ENCODE data around the gene CERS5. TPM values are rescaled to one million over a fixed set of nuclear protein-coding genes. Genes with fewer than 3 reads are reported as not detected.
"Not testable (repeated sequence)": the region's sequence is repeated elsewhere in the genome, so short reads cannot be mapped to it uniquely, and the experiment has no call there.

The CERS5 gene
- total RNA-seq, 1 donor from 2014 or later, result 51.9 TPM

- ATAC-seq; intact Hi-C loops (cut with DNase I); DNase-seq (ENCODE audit: low spot score): not testable (repeated sequence)
Measured at GRCh38 chr12:50148011-50148410, 19.2 kb downstream of the CERS5 start.

GRCh38 chr12:50147281-50147680, 19.9 kb downstream of the CERS5 start:
- DNase-seq (ENCODE audit: low spot score), result no peak
- ATAC-seq, result no peak
- intact Hi-C loops (cut with DNase I), result no loop called here

GRCh38 chr12:50145439-50145838, 21.7 kb downstream of the CERS5 start:
- no peak for ATAC-seq
- DNase-seq (ENCODE audit: low spot score), result no peak
- intact Hi-C loops (cut with DNase I), result no loop called here

GRCh38 chr12:50142993-50143392, 24.2 kb downstream of the CERS5 start:
- intact Hi-C loops (cut with DNase I), result no loop called here
- no peak for DNase-seq (ENCODE audit: low spot score)
- no peak for ATAC-seq

GRCh38 chr12:50132505-50133135, 34.5 kb downstream of the CERS5 start:
- peak; percentile 63 for ATAC-seq
- intact Hi-C loops (cut with DNase I), result no loop called here
- DNase-seq (ENCODE audit: low spot score), result no peak

- no peak for ATAC-seq
- DNase-seq (ENCODE audit: low spot score), result no peak
- intact Hi-C loops (cut with DNase I), result no loop called here
Measured at GRCh38 chr12:50129290-50129689, 37.9 kb downstream of the CERS5 start.

GRCh38 chr12:50127546-50127945, 39.6 kb downstream of the CERS5 start:
- ATAC-seq (no peak), DNase-seq (ENCODE audit: low spot score) (no peak)
- intact Hi-C loops (cut with DNase I), result no loop called here

GRCh38 chr12:50123203-50123602, 44.0 kb downstream of the CERS5 start:
- intact Hi-C loops (cut with DNase I), result loop anchor here (5.0 kb wide), 1 partner anchor 1941 kb away; the partner anchor contains the start of gene CCDC184
- DNase-seq (ENCODE audit: low spot score), result no peak
- no peak for ATAC-seq

- ATAC-seq, result no peak
- DNase-seq (ENCODE audit: low spot score), result no peak
- intact Hi-C loops (cut with DNase I), result loop anchor here (5.0 kb wide), 1 partner anchor 1939 kb away; the partner anchor contains the start of gene CCDC184
Measured at GRCh38 chr12:50121641-50122040, 45.5 kb downstream of the CERS5 start.

- no peak for ATAC-seq
- intact Hi-C loops (cut with DNase I), result loop anchor here (5.0 kb wide), 1 partner anchor 1939 kb away; the partner anchor contains the start of gene CCDC184
- DNase-seq (ENCODE audit: low spot score), result no peak
Measured at GRCh38 chr12:50120953-50121352, 46.2 kb downstream of the CERS5 start.

GRCh38 chr12:50120521-50120920, 46.6 kb downstream of the CERS5 start:
- ATAC-seq, result no peak
- no peak for DNase-seq (ENCODE audit: low spot score)
- intact Hi-C loops (cut with DNase I), result loop anchor here (5.0 kb wide), 1 partner anchor 1938 kb away; the partner anchor contains the start of gene CCDC184

GRCh38 chr12:50119387-50119786, 47.8 kb downstream of the CERS5 start:
- intact Hi-C loops (cut with DNase I), result no loop called here
- ATAC-seq, result no peak
- no peak for DNase-seq (ENCODE audit: low spot score)

GRCh38 chr12:50117057-50117622, 50.0 kb downstream of the CERS5 start:
- intact Hi-C loops (cut with DNase I), result no loop called here
- ATAC-seq (no peak), DNase-seq (ENCODE audit: low spot score) (no peak)

GRCh38 chr12:50112456-50113218, 54.5 kb downstream of the CERS5 start:
- DNase-seq (ENCODE audit: low spot score) (no peak), ATAC-seq (no peak)
- intact Hi-C loops (cut with DNase I), result no loop called here

- peak; percentile 95 for ATAC-seq
- intact Hi-C loops (cut with DNase I), result no loop called here
- DNase-seq (ENCODE audit: low spot score), result peak; percentile 99
Measured at GRCh38 chr12:50111693-50112455, 55.3 kb downstream of the CERS5 start, which contains the start of gene COX14. TSS of gene COX14 (plus strand) at chr12:50112236. CDS start at chr12:50120044, 7,808 bp downstream.

- ATAC-seq (no peak), DNase-seq (ENCODE audit: low spot score) (no peak)
- intact Hi-C loops (cut with DNase I), result no loop called here
Measured at GRCh38 chr12:50111395-50111692, 55.8 kb downstream of the CERS5 start.

GRCh38 chr12:50110762-50111351, 56.3 kb downstream of the CERS5 start:
- intact Hi-C loops (cut with DNase I), result no loop called here
- peak; percentile 72 for DNase-seq (ENCODE audit: low spot score)
- peak; percentile 18 for ATAC-seq

- ATAC-seq, result no peak
- intact Hi-C loops (cut with DNase I), result no loop called here
- DNase-seq (ENCODE audit: low spot score), result peak; percentile 76
Measured at GRCh38 chr12:50110127-50110761, 56.9 kb downstream of the CERS5 start.

GRCh38 chr12:50109319-50109718, 57.9 kb downstream of the CERS5 start:
- DNase-seq (ENCODE audit: low spot score), result no peak
- intact Hi-C loops (cut with DNase I), result no loop called here

More at GRCh38 chr12:50109319-50109718, 57.9 kb downstream of the CERS5 start:
- ATAC-seq, result no peak

Measured in sciatic nerve (tissue), 2 donors.